Measurements from ENCODE around the gene RPL19. TPM values are rescaled to one million over a fixed set of nuclear protein-coding genes. Genes with fewer than 3 reads are reported as not detected.

The RPL19 gene
- total RNA-seq, 2 experiments from 2014 or later: 2,624 to 2,689 TPM

DNA sequence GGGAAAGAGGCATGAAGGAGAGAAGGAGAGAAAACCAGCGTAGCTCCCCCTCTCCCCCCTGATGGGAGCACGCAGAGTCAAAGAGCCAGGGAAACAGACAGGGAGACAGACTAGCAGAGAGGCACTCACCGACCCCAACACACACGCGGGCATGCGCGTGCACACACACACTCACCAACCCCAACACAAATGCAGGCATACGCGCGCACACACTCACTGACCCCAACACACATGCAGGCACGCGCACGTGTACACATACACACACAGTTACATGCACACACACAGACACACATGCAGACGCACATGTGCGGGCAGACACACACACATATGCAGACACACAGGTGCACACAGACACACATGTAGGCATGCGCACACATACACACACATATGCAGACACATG is 7.2 kb upstream of the RPL19 start:
- Mint-ChIP-seq H3K4me3 (no peak overlapping the region), H3K36me3 (peaks cover 5% of the 10 kb centered on the region), H3K27me3 (no peaks in the 10 kb centered on the region), H3K4me1 (ENCODE audit: low read depth) (peaks cover 22% of the 10 kb centered on the region), H3K9me3 (no peaks in the 10 kb centered on the region), H3K27ac (no peak overlapping the region)
- intact Hi-C loops (cut with micrococcal nuclease): no loop called here
- ChIA-PET POLR2A (no interaction called here), CTCF (interaction anchor here (2.2 to 4.1 kb wide), 2 partner anchors 18 to 28 kb away, joined by 11 to 23 read pairs; no protein-coding TSS in a partner anchor)
- DNase-seq: no peak

DNA sequence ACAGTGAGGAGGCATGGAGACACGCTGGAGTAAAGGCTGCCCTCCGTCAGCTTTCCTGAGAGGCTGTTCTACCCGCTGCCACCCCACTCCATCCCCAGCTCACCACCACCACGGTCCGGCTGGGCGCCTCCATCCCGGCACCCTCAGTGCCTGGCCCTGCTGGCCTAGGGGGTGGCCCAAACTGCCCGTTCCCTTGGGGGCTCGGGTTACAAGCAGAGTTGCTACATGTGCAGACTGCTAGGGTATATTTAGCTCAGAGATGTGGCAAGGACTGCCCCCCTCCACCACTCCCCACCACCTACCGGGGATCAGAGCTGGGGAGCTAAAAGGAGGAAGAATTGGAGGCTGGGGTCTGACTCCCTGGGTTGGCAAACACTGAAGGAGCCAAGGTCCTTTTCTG is 6.7 kb upstream of the RPL19 start:
- Mint-ChIP-seq H3K27me3 (no peaks in the 10 kb centered on the region), H3K36me3 (peaks cover 5% of the 10 kb centered on the region), H3K4me1 (ENCODE audit: low read depth) (peaks cover 25% of the 10 kb centered on the region), H3K27ac (no peak overlapping the region), H3K9me3 (no peaks in the 10 kb centered on the region), H3K4me3 (no peak overlapping the region)
- CTCF ChIA-PET: interaction anchor here (0.6 to 4.1 kb wide), 2 partner anchors 14 to 18 kb away, joined by 4 to 23 read pairs; no protein-coding TSS in a partner anchor
- DNase-seq: no peak
- POLR2A ChIA-PET: no interaction called here
- intact Hi-C loops (cut with micrococcal nuclease): no loop called here

DNA sequence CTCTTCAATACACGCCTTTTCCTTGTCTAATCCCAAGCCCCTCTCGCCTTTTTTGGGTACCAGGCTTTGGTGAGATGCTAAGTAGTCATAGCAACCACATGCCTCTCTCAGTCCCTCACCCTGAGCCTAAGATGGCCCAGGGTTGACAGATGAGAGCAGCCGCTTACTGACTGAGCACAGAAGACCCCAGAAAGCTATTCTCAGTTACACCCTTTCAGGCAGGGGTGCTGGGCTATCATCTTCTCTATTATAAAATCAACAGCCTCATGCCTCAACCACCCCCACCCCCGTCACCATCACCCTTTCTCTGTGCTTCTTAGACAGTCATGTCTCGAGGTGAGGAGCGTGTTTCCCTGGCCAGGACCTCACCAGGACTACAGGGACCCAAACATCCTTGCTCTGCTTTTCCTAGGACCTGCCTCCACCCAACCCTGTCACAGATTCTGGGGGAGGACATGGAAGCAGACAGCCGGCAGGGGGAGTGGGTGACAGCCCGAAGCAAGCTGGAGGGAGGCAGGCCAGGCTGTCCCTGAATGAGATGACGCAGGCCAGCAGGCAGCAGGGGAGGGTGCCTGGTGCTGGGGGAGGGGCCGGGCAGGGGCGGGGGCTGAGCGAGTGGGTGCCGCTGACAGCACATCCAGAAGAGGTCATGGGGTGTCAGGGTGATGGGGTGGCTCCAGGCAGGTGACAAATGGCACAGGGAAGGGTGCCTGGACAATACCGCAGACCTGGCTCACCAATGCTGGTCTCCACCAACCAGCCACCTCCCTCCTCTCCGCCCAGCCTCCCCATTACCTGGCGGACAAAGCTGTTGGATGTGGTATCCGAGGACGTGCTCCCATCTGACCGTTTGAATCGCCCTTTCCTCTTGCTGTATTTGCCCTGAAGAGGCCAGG is 5.7 kb upstream of the RPL19 start:
- Mint-ChIP-seq H3K9me3 (no peaks in the 10 kb centered on the region), H3K27ac (no peak overlapping the region), H3K36me3 (peaks cover 5% of the 10 kb centered on the region), H3K4me3 (no peak overlapping the region), H3K27me3 (no peaks in the 10 kb centered on the region), H3K4me1 (ENCODE audit: low read depth) (peaks cover 35% of the 10 kb centered on the region)
- intact Hi-C loops (cut with micrococcal nuclease): no loop called here
- no peak for DNase-seq
- POLR2A ChIA-PET: no interaction called here
- CTCF ChIA-PET: interaction anchor here (0.6 to 4.1 kb wide), 5 partner anchors 13 to 41 kb away, joined by 4 to 23 read pairs (median 8); no protein-coding TSS in a partner anchor

DNA sequence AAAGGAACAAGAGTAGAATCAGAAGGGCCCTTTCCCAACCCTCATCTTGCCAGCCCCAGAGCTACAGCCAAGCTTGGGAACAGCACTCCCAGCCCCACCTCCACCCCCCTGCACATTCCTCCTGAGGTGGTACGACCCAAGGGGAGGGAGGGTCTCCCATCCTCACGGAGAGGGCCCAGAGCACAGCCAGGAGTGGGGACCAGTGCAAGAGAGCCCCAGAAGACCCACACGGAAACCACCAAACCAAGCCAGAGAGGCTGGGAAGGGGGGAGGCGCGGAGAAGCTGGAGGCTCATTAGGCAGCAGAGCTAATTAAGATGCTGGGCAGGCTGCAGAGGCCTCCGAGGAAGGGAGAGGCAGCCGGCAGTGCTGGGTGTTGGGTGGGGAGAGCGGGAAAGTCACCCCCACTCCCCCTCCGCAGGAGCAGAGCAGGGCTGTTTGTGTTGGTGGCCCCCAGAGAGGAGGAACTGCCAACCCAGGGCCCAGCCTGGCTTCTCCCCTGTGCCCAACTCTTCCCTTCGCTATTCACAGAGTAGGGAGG is 5.0 kb upstream of the RPL19 start:
- ChIA-PET POLR2A (no interaction called here), CTCF (interaction anchor here (1.4 to 4.1 kb wide), 6 partner anchors 12 to 49 kb away, joined by 4 to 23 read pairs (median 6); no protein-coding TSS in a partner anchor)
- DNase-seq: no peak
- Mint-ChIP-seq H3K9me3 (no peaks in the 10 kb centered on the region), H3K36me3 (peaks cover 5% of the 10 kb centered on the region), H3K4me3 (no peak overlapping the region), H3K27ac (no peak overlapping the region), H3K27me3 (no peaks in the 10 kb centered on the region), H3K4me1 (ENCODE audit: low read depth) (peaks cover 40% of the 10 kb centered on the region)
- intact Hi-C loops (cut with micrococcal nuclease): loop anchor here (5.0 kb wide), 1 partner anchor 43 kb away; the partner anchor contains the start of gene PLXDC1

DNA sequence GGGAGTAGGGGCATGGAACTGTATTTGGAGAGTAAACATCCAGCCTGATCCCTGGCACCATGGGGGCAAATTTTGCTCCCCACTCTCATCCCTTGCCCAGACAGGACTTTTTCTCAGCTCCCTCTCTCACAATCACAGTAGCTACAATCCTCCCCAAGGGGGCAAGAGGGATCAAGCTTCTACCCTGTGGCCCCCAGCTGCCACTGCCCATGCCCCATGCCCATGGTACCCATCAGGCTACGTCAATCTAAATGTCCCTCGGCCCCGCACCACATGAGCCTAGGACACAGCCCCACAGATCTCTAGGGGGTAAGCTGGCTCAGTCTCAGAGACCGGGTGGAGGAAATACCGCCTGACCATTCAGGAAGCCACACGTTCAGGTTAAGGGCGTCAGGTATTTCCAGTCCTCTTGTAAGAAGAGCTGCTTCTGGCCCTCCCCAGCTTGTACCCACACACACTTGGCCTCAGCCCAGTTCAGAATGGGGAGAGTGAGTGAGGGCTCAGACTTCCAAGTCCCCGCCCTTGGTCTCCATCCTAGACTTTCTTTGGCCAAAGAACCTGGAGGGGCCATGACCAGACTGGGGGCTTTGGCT is 4.4 kb upstream of the RPL19 start:
- H3K4me1 Mint-ChIP-seq (ENCODE audit: low read depth): peaks cover 40% of the 10 kb centered on the region
- POLR2A ChIA-PET: no interaction called here
- no peak for DNase-seq
- H3K27ac Mint-ChIP-seq: no peak overlapping the region
- H3K9me3 Mint-ChIP-seq: no peaks in the 10 kb centered on the region
- intact Hi-C loops (cut with micrococcal nuclease): loop anchor here (5.0 kb wide), 1 partner anchor 43 kb away; the partner anchor contains the start of gene PLXDC1
- H3K27me3 Mint-ChIP-seq: no peaks in the 10 kb centered on the region
- peaks cover 11% of the 10 kb centered on the region for H3K36me3 Mint-ChIP-seq
- CTCF ChIA-PET: interaction anchor here (1.4 to 4.1 kb wide), 6 partner anchors 11 to 49 kb away, joined by 4 to 23 read pairs (median 6); no protein-coding TSS in a partner anchor
- H3K4me3 Mint-ChIP-seq: peak overlapping the region; percentile 74

DNA sequence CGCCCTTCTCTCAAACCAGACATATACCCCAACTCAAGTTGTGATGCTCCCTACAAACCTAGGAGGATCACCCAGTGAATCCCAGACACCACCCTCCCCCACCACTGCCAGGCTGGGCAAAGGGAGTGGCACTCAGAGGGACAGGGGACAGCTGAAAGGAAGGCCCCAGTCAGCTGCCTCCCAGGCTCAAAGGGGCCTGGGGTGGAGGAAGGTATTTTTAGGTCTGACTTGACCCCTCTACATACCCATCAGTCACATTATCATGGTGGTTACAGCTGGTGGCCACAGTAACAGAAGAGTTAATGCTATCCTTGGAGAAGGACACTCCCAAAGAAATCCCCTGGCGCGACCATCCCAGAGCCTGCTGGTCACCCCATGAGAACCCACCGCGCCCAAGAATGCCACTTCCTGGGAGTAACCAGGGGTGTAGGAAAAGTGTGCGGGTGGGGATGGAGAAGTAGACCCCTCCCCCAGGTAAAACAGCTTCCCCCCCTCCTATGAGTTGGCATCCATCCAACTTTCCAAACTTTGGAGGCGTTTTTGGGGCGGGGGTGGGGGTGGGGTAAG is 3.8 kb upstream of the RPL19 start:
- DNase-seq: no peak
- H3K4me1 Mint-ChIP-seq (ENCODE audit: low read depth): peaks cover 44% of the 10 kb centered on the region
- ChIA-PET CTCF (interaction anchor here (1.0 to 1.9 kb wide), 6 partner anchors 11 to 48 kb away, joined by 3 to 10 read pairs (median 6); no protein-coding TSS in a partner anchor), POLR2A (no interaction called here)
- H3K27ac Mint-ChIP-seq: peak overlapping the region; percentile 69
- H3K4me3 Mint-ChIP-seq: peak overlapping the region; percentile 74
- peaks cover 17% of the 10 kb centered on the region for H3K36me3 Mint-ChIP-seq
- H3K27me3 Mint-ChIP-seq: no peaks in the 10 kb centered on the region
- no peaks in the 10 kb centered on the region for H3K9me3 Mint-ChIP-seq
- intact Hi-C loops (cut with micrococcal nuclease): loop anchor here (5.0 kb wide), 1 partner anchor 44 kb away; the partner anchor contains the start of gene PLXDC1

DNA sequence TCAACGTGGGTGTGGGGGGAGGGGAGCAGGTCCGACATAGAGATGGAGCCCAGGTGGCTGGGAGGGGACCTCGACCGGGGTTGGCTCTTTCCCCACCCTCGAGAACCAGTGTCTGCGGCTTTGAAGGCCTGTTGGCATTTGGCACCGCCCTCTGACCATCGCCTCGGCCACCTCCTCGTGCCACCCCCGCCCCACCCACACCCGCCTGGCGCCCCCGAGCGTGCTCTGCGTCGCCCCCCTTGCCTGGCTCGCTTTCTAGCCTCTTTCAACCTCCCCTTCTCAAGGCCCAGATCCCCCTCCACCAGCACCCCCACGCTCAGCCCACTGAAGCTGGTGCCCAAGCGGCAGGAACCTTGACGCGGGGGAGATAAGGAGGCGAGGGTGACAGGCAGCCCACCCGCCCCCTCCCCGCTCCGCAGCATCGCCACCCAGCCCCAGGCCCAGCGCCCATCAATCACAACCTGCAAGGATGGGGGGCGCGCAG is 3.2 kb upstream of the RPL19 start:
- H3K36me3 Mint-ChIP-seq: peaks cover 22% of the 10 kb centered on the region
- peaks cover 47% of the 10 kb centered on the region for H3K4me1 Mint-ChIP-seq (ENCODE audit: low read depth)
- intact Hi-C loops (cut with micrococcal nuclease): loop anchor here (5.0 kb wide), 1 partner anchor 45 kb away; the partner anchor contains the start of gene PLXDC1
- ChIA-PET POLR2A (interaction anchor here (0.6 kb wide), 1 partner anchor 16 kb away, joined by 6 read pairs; no protein-coding TSS in a partner anchor), CTCF (interaction anchor here (1.0 to 1.8 kb wide), 3 partner anchors 22 to 43 kb away, joined by 3 to 8 read pairs (median 3); no protein-coding TSS in a partner anchor)
- H3K27ac Mint-ChIP-seq: peak overlapping the region; percentile 45
- H3K9me3 Mint-ChIP-seq: no peaks in the 10 kb centered on the region
- peak; percentile 34 for DNase-seq
- no peaks in the 10 kb centered on the region for H3K27me3 Mint-ChIP-seq
- peak overlapping the region; percentile 75 for H3K4me3 Mint-ChIP-seq

DNA sequence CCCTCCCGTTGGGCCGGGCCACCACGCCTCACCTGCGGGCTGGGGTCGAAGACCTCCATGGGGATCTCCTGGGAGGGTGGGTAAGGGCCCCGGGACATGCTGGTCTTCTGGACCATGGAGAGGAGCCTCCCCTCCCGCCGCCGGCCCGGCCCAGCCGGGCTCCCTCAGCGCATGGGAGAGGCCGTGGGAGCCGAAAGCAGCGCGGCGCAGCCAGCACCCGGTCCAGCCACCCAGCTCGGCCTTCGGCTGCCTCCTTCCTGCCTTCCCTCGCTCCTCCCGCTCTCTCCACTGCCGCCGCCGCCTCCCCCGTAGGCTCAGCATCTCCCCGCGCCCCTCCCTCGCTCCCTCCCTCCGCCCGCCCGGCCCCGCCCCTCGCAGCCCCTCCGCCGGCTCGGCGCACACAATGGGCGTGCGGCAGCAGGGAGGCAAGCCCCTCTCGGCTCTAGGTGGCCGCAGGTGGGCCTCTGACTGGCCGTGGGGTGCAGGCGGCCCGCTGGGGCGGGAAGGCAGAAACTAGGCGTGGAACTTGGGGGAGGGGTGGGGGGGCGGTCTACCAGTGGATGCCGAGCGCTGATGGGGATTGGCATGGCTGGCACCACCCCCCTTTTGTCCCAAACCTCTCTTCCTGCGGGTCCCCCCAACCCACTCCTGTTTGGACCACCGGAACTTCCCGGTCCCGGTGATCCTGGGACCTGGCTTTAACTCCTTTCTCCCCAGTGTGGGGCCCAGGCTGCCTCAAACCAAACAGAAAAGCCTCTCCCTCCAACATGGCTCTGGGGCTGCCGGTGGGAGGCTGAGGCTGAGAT is 2.5 kb upstream of the RPL19 start, which contains the start of gene CACNB1:
Gene CACNB1 (minus strand): TSS at position 290 of the 806 bp plus-strand sequence. CDS start 174 bp downstream, at position 116.
- H3K4me1 Mint-ChIP-seq (ENCODE audit: low read depth): peaks cover 55% of the 10 kb centered on the region
- CTCF ChIA-PET: interaction anchor here (1.2 to 1.8 kb wide), 3 partner anchors 23 to 47 kb away, joined by 3 to 8 read pairs (median 4); no protein-coding TSS in a partner anchor
- POLR2A ChIA-PET: interaction anchor here (0.6 kb wide), 1 partner anchor 17 kb away, joined by 6 read pairs; no protein-coding TSS in a partner anchor
- H3K27me3 Mint-ChIP-seq: no peaks in the 10 kb centered on the region
- no peaks in the 10 kb centered on the region for H3K9me3 Mint-ChIP-seq
- intact Hi-C loops (cut with micrococcal nuclease): loop anchor here (5.0 kb wide), 1 partner anchor 45 kb away; the partner anchor contains the start of gene PLXDC1
- H3K36me3 Mint-ChIP-seq: peaks cover 24% of the 10 kb centered on the region
- peak within 1 kb of the TSS; percentile 75 for H3K4me3 Mint-ChIP-seq
- peak; percentile 83 for DNase-seq
- peak within 1 kb of the TSS; percentile 69 for H3K27ac Mint-ChIP-seq

DNA sequence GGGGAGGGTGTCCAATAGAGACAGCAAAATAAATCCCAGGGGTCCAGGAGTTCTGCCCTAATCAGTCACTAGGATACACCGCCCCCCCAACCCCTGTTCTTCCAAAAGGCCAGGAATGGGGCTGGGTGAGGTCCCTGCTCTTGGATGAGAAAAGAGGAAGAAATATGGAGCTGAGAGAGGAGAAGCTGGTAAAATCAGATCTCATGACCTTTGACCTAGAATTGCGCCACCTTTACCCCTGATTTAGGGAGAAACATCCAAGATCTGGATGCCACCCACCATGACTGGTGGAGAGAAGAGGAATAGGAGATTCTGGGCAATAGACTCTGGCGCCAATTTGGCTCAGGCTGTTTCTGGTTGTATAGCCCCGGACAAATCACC is 1.9 kb upstream of the RPL19 start:
- Mint-ChIP-seq H3K9me3 (no peaks in the 10 kb centered on the region), H3K4me3 (peak overlapping the region; percentile 75), H3K27ac (peak overlapping the region; percentile 58), H3K4me1 (ENCODE audit: low read depth) (peaks cover 59% of the 10 kb centered on the region), H3K36me3 (peaks cover 28% of the 10 kb centered on the region), H3K27me3 (no peaks in the 10 kb centered on the region)
- POLR2A ChIA-PET: no interaction called here
- CTCF ChIA-PET: interaction anchor here (0.8 to 1.8 kb wide), 4 partner anchors 23 to 46 kb away, joined by 3 to 8 read pairs (median 4); no protein-coding TSS in a partner anchor
- intact Hi-C loops (cut with micrococcal nuclease): loop anchor here (5.0 kb wide), 1 partner anchor 46 kb away; the partner anchor contains the start of gene PLXDC1
- no peak for DNase-seq

DNA sequence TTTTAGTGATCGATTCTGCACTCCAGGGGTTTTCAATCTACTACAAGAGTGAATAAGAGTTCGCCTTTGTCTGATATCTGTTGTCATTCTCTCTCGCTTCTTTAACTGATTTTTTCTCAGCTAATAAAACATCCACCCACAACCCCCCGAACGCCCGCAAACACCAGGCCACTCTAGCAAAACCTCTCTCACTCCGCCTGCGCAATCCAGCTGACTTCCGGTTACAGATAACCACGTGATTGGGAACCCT is 338 bp upstream of the RPL19 start:
- H3K27me3 Mint-ChIP-seq: no peaks in the 10 kb centered on the region
- ChIA-PET CTCF (interaction anchor here (0.6 to 14.9 kb wide), 8 partner anchors 25 to 328 kb away, joined by 3 to 580 read pairs (median 6); no protein-coding TSS in a partner anchor), POLR2A (interaction anchor here (0.5 to 1.9 kb wide), 11 partner anchors 9 to 330 kb away, joined by 3 to 15 read pairs (median 5); partner anchors contain the start of genes CDK12, LASP1 and MED1)
- intact Hi-C loops (cut with micrococcal nuclease): loop anchor here (1.0 to 5.0 kb wide), 2 partner anchors 47 to 205 kb away; partner anchors contain the start of gene PLXDC1
- DNase-seq: peak; percentile 93
- peak overlapping the region; percentile 95 for H3K4me3 Mint-ChIP-seq
- H3K9me3 Mint-ChIP-seq: no peaks in the 10 kb centered on the region
- H3K27ac Mint-ChIP-seq: peak overlapping the region; percentile 97
- H3K4me1 Mint-ChIP-seq (ENCODE audit: low read depth): peaks cover 59% of the 10 kb centered on the region
- H3K36me3 Mint-ChIP-seq: peaks cover 42% of the 10 kb centered on the region
